GM18907 (cell line): ENCODE measurements around the gene NUDT7.

Experiments used
- ATAC-seq: cut with Tn5 transposase; IDR thresholded peaks from one replicate; pipeline ENCODE4 v1.9.1; 2021; ENCODE audit warnings: mild to moderate bottlenecking, moderate library complexity; ENCODE audit not compliant: unreplicated experiment

The NUDT7 gene

GRCh38 chr16:77722309-77723107 lies at the start of gene NUDT7:
Gene NUDT7, plus strand, starts transcription at chr16:77722514. Its CDS starts 69 bp downstream, at chr16:77722583.
- peak; percentile 88 for ATAC-seq

- ATAC-seq, result no peak
These were observed 47.4 kb upstream of the NUDT7 start for GRCh38 chr16:77674888-77675287.

- peak; percentile 72 for ATAC-seq
These were observed 46.6 kb upstream of the NUDT7 start for GRCh38 chr16:77675464-77676324.

- ATAC-seq, result no peak
These were observed 45.2 kb upstream of the NUDT7 start for GRCh38 chr16:77677129-77677528.

GRCh38 chr16:77679391-77679790 lies 42.9 kb upstream of the NUDT7 start:
- no peak for ATAC-seq

GRCh38 chr16:77679901-77680300 lies 42.4 kb upstream of the NUDT7 start:
- no peak for ATAC-seq

GRCh38 chr16:77680496-77680895 lies 41.8 kb upstream of the NUDT7 start:
- no peak for ATAC-seq

- ATAC-seq, result no peak
These were observed 39.7 kb upstream of the NUDT7 start for GRCh38 chr16:77682586-77682985.

GRCh38 chr16:77683397-77684180 lies 38.7 kb upstream of the NUDT7 start:
- ATAC-seq, result no peak

- ATAC-seq, result no peak
These were observed 38.2 kb upstream of the NUDT7 start for GRCh38 chr16:77684181-77684526.

- ATAC-seq, result no peak
These were observed 35.9 kb upstream of the NUDT7 start for GRCh38 chr16:77686385-77686784.

GRCh38 chr16:77689971-77690370 lies 32.3 kb upstream of the NUDT7 start:
- ATAC-seq, result no peak

GRCh38 chr16:77690416-77690815 lies 31.9 kb upstream of the NUDT7 start:
- no peak for ATAC-seq

GRCh38 chr16:77692612-77693011 lies 29.7 kb upstream of the NUDT7 start:
- no peak for ATAC-seq

GRCh38 chr16:77696149-77696548 lies 26.2 kb upstream of the NUDT7 start:
- no peak for ATAC-seq

GRCh38 chr16:77700846-77701245 lies 21.5 kb upstream of the NUDT7 start:
- ATAC-seq, result no peak

- ATAC-seq, result no peak
These were observed 17.0 kb upstream of the NUDT7 start for GRCh38 chr16:77705351-77705750.

- ATAC-seq, result no peak
These were observed 11.1 kb upstream of the NUDT7 start for GRCh38 chr16:77711179-77711578.

GRCh38 chr16:77711775-77712174 lies 10.5 kb upstream of the NUDT7 start:
- ATAC-seq, result no peak

- no peak for ATAC-seq
These were observed 7.2 kb upstream of the NUDT7 start for GRCh38 chr16:77715145-77715544.

GRCh38 chr16:77721752-77722308 lies 484 bp upstream of the NUDT7 start:
- peak; percentile 35 for ATAC-seq
